H1 (cell line): ENCODE results near the gene POLD4. TPM values are rescaled to one million over a fixed set of nuclear protein-coding genes. Genes with fewer than 3 reads are reported as not detected.
A peak's percentile ranks its signal among the peaks of the same experiment; 100 is the strongest.

Source experiments
- CTCF ChIA-PET: fragments of 300-600 bp; sonication (Branson Sonifier 250); formaldehyde crosslinking; loops from one replicate; lab custom pipeline; 2021; ENCODE audit not compliant: partially characterized antibody; lab: Charles Lee
- POLR2A ChIA-PET: fragments of 300-600 bp; sonication (Branson Sonifier 250); formaldehyde crosslinking; loops from one replicate; lab custom pipeline; 2021; ENCODE audit warnings: inconsistent platforms; ENCODE audit not compliant: partially characterized antibody; lab: Charles Lee
- DNase-seq, 2 experiments: peaks; one replicate each; pipeline versions ENCODE4 v3.0.0 to v3.0.0-alpha.2; 2010 to 2022; ENCODE audit warnings: low spot score in 2 of 2, low read depth in 1 of 2, mixed read lengths in 1 of 2
- FAIRE-seq: peaks from 2 replicates; lab custom pipeline; 2011; peaks lifted over from hg19 to GRCh38; lab: Jason Lieb, UNC
- H2AFZ ChIP-seq: 2 replicates; pipeline ENCODE4 v1.8.1; 2012; ENCODE audit warnings: low read length, inconsistent platforms
- H2AK5ac ChIP-seq: 2 replicates; pipeline ENCODE4 v1.6.1; 2013; ENCODE audit warnings: low read depth, low read length
- H2BK120ac ChIP-seq: replicated peaks from 2 replicates; pipeline ENCODE3; 2013; ENCODE audit warnings: low read depth, low read length, inconsistent platforms
- H2BK12ac ChIP-seq: 2 replicates; pipeline ENCODE4 v1.6.1; 2013; ENCODE audit warnings: low read depth, low read length
- H2BK15ac ChIP-seq: 2 replicates; pipeline ENCODE4 v1.6.1; 2013; ENCODE audit warnings: low read length
- H2BK20ac ChIP-seq: 2 replicates; pipeline ENCODE4 v1.6.1; 2013; ENCODE audit warnings: low read length
- H2BK5ac ChIP-seq: 2 replicates; pipeline ENCODE4 v1.6.1; 2013; ENCODE audit warnings: low read depth, low read length
- H3K14ac ChIP-seq: 2 replicates; pipeline ENCODE4 v1.6.1; 2013; ENCODE audit warnings: inconsistent platforms; ENCODE audit not compliant: insufficient read length
- H3K18ac ChIP-seq: 2 replicates; pipeline ENCODE4 v1.6.1; 2013; ENCODE audit warnings: low read length; ENCODE audit errors: extremely low read depth
- H3K23ac ChIP-seq: 2 replicates; pipeline ENCODE4 v1.6.1; 2013; ENCODE audit warnings: inconsistent platforms; ENCODE audit not compliant: insufficient read length
- H3K23me2 ChIP-seq: 2 replicates; pipeline ENCODE4 v1.6.1; 2013; ENCODE audit warnings: low read depth, low read length
- H3K27ac ChIP-seq: 2 replicates; pipeline ENCODE4 v1.6.1; 2011; ENCODE audit warnings: low read depth, low read length, inconsistent platforms
- H3K27me3 ChIP-seq, 4 experiments: replicated peaks in 1 of 4; 1 replicate in 1 of 4; 2 replicates in 3 of 4; pipeline versions ENCODE4 v1.6.1 to v1.8.1; 2011 to 2013; ENCODE audit warnings: low read length in 3 of 4, mild to moderate bottlenecking in 3 of 4, inconsistent platforms in 2 of 4, mixed read lengths in 2 of 4, moderate library complexity in 1 of 4; ENCODE audit not compliant: control insufficient read depth in 3 of 4, insufficient read depth in 3 of 4; ENCODE audit errors: extremely low read depth in 1 of 4
- H3K36me3 ChIP-seq, 4 experiments: 2 replicates each; pipeline versions ENCODE4 v1.6.1 to v1.8.1; 2011 to 2013; ENCODE audit warnings: mild to moderate bottlenecking in 4 of 4, low read length in 3 of 4, moderate library complexity in 2 of 4, control low read depth in 1 of 4, inconsistent platforms in 1 of 4; ENCODE audit not compliant: insufficient read depth in 4 of 4, control insufficient read depth in 2 of 4
- H3K4ac ChIP-seq: replicated peaks from 2 replicates; pipeline ENCODE3; 2013; ENCODE audit warnings: low read length, low read depth, mixed read lengths, inconsistent platforms; ENCODE audit not compliant: insufficient read length
- H3K4me1 ChIP-seq, 4 experiments: replicated peaks in 1 of 4; 1 replicate in 1 of 4; 2 replicates in 3 of 4; pipeline versions ENCODE4 v1.6.1 to v1.8.1; 2011 to 2013; ENCODE audit warnings: low read length in 3 of 4, inconsistent platforms in 2 of 4, mixed read lengths in 1 of 4; ENCODE audit not compliant: insufficient read depth in 4 of 4, control insufficient read depth in 3 of 4
- H3K4me2 ChIP-seq, 2 experiments: 2 replicates each; pipeline versions ENCODE4 v1.6.1 to v1.8.1; 2011 to 2013; ENCODE audit warnings: low read depth in 2 of 2, low read length in 2 of 2, control low read depth in 1 of 2, inconsistent platforms in 1 of 2, mild to moderate bottlenecking in 1 of 2; ENCODE audit not compliant: insufficient read depth in 1 of 2
- H3K4me3 ChIP-seq, 4 experiments: fragments of 200-600, 300-600 bp in 1 of 4; sonication (generic), shearing (Covaris generic), sonication (Bioruptor Twin) in 1 of 4; 2 replicates each; pipeline versions ENCODE4 v1.5.1 to v1.8.1; 2011 to 2016; ENCODE audit warnings: low read length in 4 of 4, low read depth in 3 of 4, control low read depth in 2 of 4, inconsistent platforms in 2 of 4, mild to moderate bottlenecking in 2 of 4, mixed read lengths in 1 of 4, moderate library complexity in 1 of 4; ENCODE audit not compliant: insufficient read depth in 2 of 4; ENCODE audit errors: extremely low read depth in 1 of 4
- H3K56ac ChIP-seq: replicated peaks from 2 replicates; pipeline ENCODE3; 2013; ENCODE audit warnings: low read depth, mild to moderate bottlenecking, mixed read lengths, low read length, inconsistent platforms; ENCODE audit not compliant: insufficient read length
- H3K79me1 ChIP-seq: 2 replicates; pipeline ENCODE4 v1.6.1; 2013; ENCODE audit warnings: low read depth, low read length, control low read depth
- H3K79me2 ChIP-seq, 2 experiments: 2 replicates each; pipeline versions ENCODE4 v1.6.1 to v1.8.1; 2012 to 2013; ENCODE audit warnings: low read length in 2 of 2, mild to moderate bottlenecking in 2 of 2, inconsistent platforms in 1 of 2; ENCODE audit not compliant: insufficient read depth in 2 of 2, control insufficient read depth in 1 of 2
- H3K9ac ChIP-seq, 4 experiments: replicated peaks in 1 of 4; 1 replicate in 1 of 4; 2 replicates in 3 of 4; pipeline versions ENCODE4 v1.6.1 to v1.8.1; 2011 to 2013; ENCODE audit warnings: low read depth in 3 of 4, low read length in 3 of 4, control low read depth in 2 of 4, mild to moderate bottlenecking in 2 of 4, moderate library complexity in 2 of 4, inconsistent platforms in 1 of 4; ENCODE audit errors: extremely low read depth in 1 of 4
- H3K9me3 ChIP-seq, 2 experiments: 2 replicates each; pipeline versions ENCODE4 v1.6.1 to v1.8.1; 2012 to 2013; ENCODE audit warnings: mild to moderate bottlenecking in 2 of 2, moderate library complexity in 2 of 2, control low read depth in 1 of 2, inconsistent platforms in 1 of 2, low read depth in 1 of 2, low read length in 1 of 2, mixed read lengths in 1 of 2; ENCODE audit not compliant: insufficient read depth in 2 of 2
- H4K20me1 ChIP-seq, 2 experiments: replicated peaks in 1 of 2; 2 replicates each; pipeline versions ENCODE3 to v1.8.1; 2011 to 2013; ENCODE audit warnings: inconsistent platforms in 2 of 2, low read length in 2 of 2, mild to moderate bottlenecking in 1 of 2; ENCODE audit not compliant: insufficient read depth in 2 of 2, control insufficient read depth in 1 of 2
- H4K5ac ChIP-seq: 2 replicates; pipeline ENCODE4 v1.6.1; 2013; ENCODE audit warnings: low read length, low read depth, mixed read lengths, inconsistent platforms; ENCODE audit not compliant: insufficient read length
- H4K8ac ChIP-seq: 2 replicates; pipeline ENCODE4 v1.8.0; 2013; ENCODE audit warnings: mild to moderate bottlenecking, moderate library complexity, low read length, inconsistent platforms; ENCODE audit not compliant: insufficient read depth; ENCODE audit errors: extremely low read depth
- H4K91ac ChIP-seq: replicated peaks from 2 replicates; pipeline ENCODE3; 2013; ENCODE audit warnings: low read length, mixed read lengths, inconsistent platforms; ENCODE audit not compliant: insufficient read length
- CTCF ChIP-seq, 3 experiments: IDR thresholded peaks; 1 replicate in 2 of 3; 2 replicates in 1 of 3; pipeline versions ENCODE4 v1.5.1 to v1.6.1; 2011; ENCODE audit warnings: low read length in 3 of 3, mild to moderate bottlenecking in 3 of 3, inconsistent platforms in 2 of 3, low read depth in 1 of 3, moderate library complexity in 1 of 3; ENCODE audit not compliant: insufficient read depth in 1 of 3; ENCODE audit errors: control extremely low read depth in 1 of 3
- EZH2 ChIP-seq: fragments of 200-600 bp; sonication (generic); IDR thresholded peaks from 2 replicates; pipeline ENCODE4 v1.7.1; 2012; ENCODE audit warnings: low read depth, mild to moderate bottlenecking, moderate library complexity, low read length, inconsistent platforms; ENCODE audit not compliant: severe bottlenecking
- HDAC2 ChIP-seq, 2 experiments: fragments of 300-600 bp in 1 of 2; sonication (generic) in 1 of 2; IDR thresholded peaks; 2 replicates each; pipeline ENCODE4 v1.6.1; 2011 to 2012; ENCODE audit warnings: low read depth in 2 of 2, low read length in 2 of 2, mild to moderate bottlenecking in 2 of 2, moderate library complexity in 2 of 2, borderline replicate concordance in 1 of 2, inconsistent platforms in 1 of 2
- KDM4A ChIP-seq: IDR thresholded peaks from one replicate; pipeline ENCODE4 v1.7.1; 2012; ENCODE audit warnings: low read depth, mild to moderate bottlenecking, moderate library complexity, low read length, inconsistent platforms; ENCODE audit not compliant: severe bottlenecking
- RBBP5 ChIP-seq: IDR thresholded peaks from 2 replicates; pipeline ENCODE4 v1.7.1; 2012; ENCODE audit warnings: low read depth, mild to moderate bottlenecking, inconsistent platforms, low read length, moderate library complexity, borderline replicate concordance
- SUZ12 ChIP-seq: fragments of 200-600 bp; sonication (generic); IDR thresholded peaks from 2 replicates; pipeline ENCODE4 v1.6.1; 2012; ENCODE audit warnings: mild to moderate bottlenecking, inconsistent platforms, low read length, moderate library complexity, mixed read lengths
- TBP ChIP-seq: IDR thresholded peaks from 2 replicates; pipeline ENCODE4 v1.6.1; 2011; ENCODE audit warnings: low read depth, low read length, improper control_type of control experiment
- WGBS, 2 experiments: shearing (Covaris generic) in 1 of 2; methylation state at CpG; one replicate each; pipeline versions ENCODE4 v1.1.6 to v1.1.7; 2013 to 2015; ENCODE audit warnings: low lambda C conversion rate in 2 of 2, mixed read lengths in 2 of 2, inconsistent platforms in 1 of 2, low coverage in 1 of 2, missing lambda C conversion rate in 1 of 2; ENCODE audit not compliant: insufficient replicate concordance in 2 of 2, insufficient coverage in 1 of 2, insufficient read length in 1 of 2; ENCODE audit errors: extremely low coverage in 1 of 2, missing lambda C conversion rate in 1 of 2; 5-methylcytosine and 5-hydroxymethylcytosine counted together
- polyA plus RNA-seq, 7 experiments: library from polyadenylated mRNA; depleted of rRNA in 3 of 7; stranded (reverse) in 5 of 7; unstranded in 2 of 7; fragments of >200 nt in 5 of 7; fragments of 200-250 nt in 2 of 7; gene quantifications; 1 replicate in 5 of 7; 2 replicates in 1 of 7; 4 replicates in 1 of 7; pipeline versions ENCODE4 v1.2.1 to v1.2.3, GENCODE V29; 2011 to 2013; ENCODE audit warnings: missing spikeins in 2 of 7, mixed read lengths in 2 of 7
- total RNA-seq: library from RNA; stranded (reverse); fragmentation: NEBNext Ultra II Directional; extraction: Animal tissue kit (Norgen Biotek cat#: 25700); gene quantifications from 2 replicates; pipeline ENCODE4 v1.2.1, GENCODE V29; 2021

The POLD4 gene
- total and polyA plus RNA-seq, 2 of the 8 experiments (the other 6 are each of a cell fraction or from before 2014, with no cell fraction given): 21.2 to 46.7 TPM

- 6% methylated on average over 52 of the region's 53 CpGs; no CpG with 5 or more reads in 1 of the 2 experiments for WGBS, 2 experiments
- Histone ChIP-seq H3K18ac (no peak overlapping the region), H3K79me1 (no peaks in the 10 kb centered on the region), H4K91ac (no peak overlapping the region), H4K8ac (no peak overlapping the region), H3K4ac (no peak overlapping the region), H3K56ac (no peak overlapping the region), H3K4me2 (peak overlapping the region; percentile 68 to 86), H3K23me2 (peaks cover 3% of the 10 kb centered on the region; the same call in 1 of the 2 replicates), H3K4me3 (peak overlapping the region; percentile 36 to 89 (median 68)), H2BK20ac (no peak overlapping the region), H4K5ac (no peak overlapping the region), H3K36me3 (no peaks in the 10 kb centered on the region), H3K14ac (no peak overlapping the region), H3K27me3 (peaks cover 5 to 16% (median 11%) of the 10 kb centered on the region in 4 experiments; a peak in 6 of 7 replicates), H3K79me2 (no peaks in the 10 kb centered on the region), H3K9me3 (no peaks in the 10 kb centered on the region), H3K27ac (no peak overlapping the region), H2BK15ac (no peak overlapping the region), H4K20me1 (peaks cover 0 to 2% of the 10 kb centered on the region in 2 experiments), H2BK12ac (no peak overlapping the region), H2AFZ (0 out of 2 replicates have a peak overlapping the region, but pooled peaks have one; percentile 54), H2BK5ac (no peak overlapping the region), H3K23ac (no peak overlapping the region), H2BK120ac (no peak overlapping the region), H3K9ac (peak overlapping the region in 3 of 4 experiments; percentile 13 to 53 (median 39); a peak in 4 of 7 replicates), H3K4me1 (peaks cover 0 to 3% (median 0%) of the 10 kb centered on the region in 4 experiments; a peak in 2 of 7 replicates), H2AK5ac (no peak overlapping the region)
- DNase-seq: no peak
- FAIRE-seq: no peak
- ChIA-PET POLR2A (interaction anchor here (1.2 to 2.4 kb wide), 6 partner anchors 11 to 78 kb away, joined by 3 to 10 read pairs (median 8); partner anchors contain the start of gene SSH3), CTCF (interaction anchor here (0.5 to 11.4 kb wide), 32 partner anchors 9 to 264 kb away, joined by 3 to 186 read pairs (median 4); partner anchors contain the start of genes ANKRD13D, GRK2, POLD4 and SSH3)
- no peak for TF ChIP-seq CTCF (IDR thresholded peaks at IDR 0.05; ENCODE audit: control extremely low read depth in 1 of 3, insufficient read depth in 1 of 3, low read depth in 1 of 3, low read length in 3 of 3)
- no peak for TF ChIP-seq RBBP5
- TF ChIP-seq HDAC2 (IDR thresholded peaks at IDR 0.05; ENCODE audit: borderline replicate concordance in 1 of 2, low read depth in 2 of 2, low read length in 2 of 2): peak in 1 of 2 experiments; percentile 45; a peak in 2 of 4 replicates
- 0 out of 2 replicates have a peak, but pooled peaks have one; percentile 33 for TF ChIP-seq SUZ12
- peak; percentile 24 for TF ChIP-seq EZH2
- TF ChIP-seq KDM4A: peak; percentile 65
- 0 out of 2 replicates have a peak, but pooled peaks have one; percentile 1 for TF ChIP-seq TBP
These were observed 35.3 kb downstream of the POLD4 start for GRCh38 chr11:67317888-67318555.
